ENCODE results near the gene COG5.

COG5 gene

GRCh38 chr7:107563775-107564552, at the start of gene COG5, which contains the start of gene DUS4L:
TSS of gene COG5 (minus strand) at chr7:107563920. CDS start at chr7:107563896, 24 bp downstream.
TSS of gene DUS4L (plus strand) at chr7:107563971. CDS start at chr7:107567071, 3,100 bp downstream.
- DNase-seq: peak; percentile 78

GRCh38 chr7:107613439-107613838, 49.7 kb upstream of the COG5 start:
- no peak for DNase-seq

- no peak for DNase-seq
Observed at GRCh38 chr7:107610323-107610722, 46.6 kb upstream of the COG5 start.

GRCh38 chr7:107609811-107610261, 46.1 kb upstream of the COG5 start:
- DNase-seq: no peak

- no peak for DNase-seq
Observed at GRCh38 chr7:107606303-107606702, 42.6 kb upstream of the COG5 start.

- no peak for DNase-seq
Observed at GRCh38 chr7:107605218-107605815, 41.6 kb upstream of the COG5 start.

GRCh38 chr7:107600816-107601215, 37.1 kb upstream of the COG5 start:
- no peak for DNase-seq

- DNase-seq: no peak
Observed at GRCh38 chr7:107599262-107599661, 35.5 kb upstream of the COG5 start.

GRCh38 chr7:107597953-107598352, 34.2 kb upstream of the COG5 start:
- no peak for DNase-seq

GRCh38 chr7:107597582-107597916, 33.8 kb upstream of the COG5 start:
- DNase-seq: no peak

GRCh38 chr7:107596881-107597581, 33.3 kb upstream of the COG5 start:
- no peak for DNase-seq

- no peak for DNase-seq
Observed at GRCh38 chr7:107594961-107595737, 31.4 kb upstream of the COG5 start.

- no peak for DNase-seq
Observed at GRCh38 chr7:107593025-107593410, 29.3 kb upstream of the COG5 start.

- no peak for DNase-seq
Observed at GRCh38 chr7:107592361-107593024, 28.8 kb upstream of the COG5 start.

GRCh38 chr7:107591421-107591820, 27.7 kb upstream of the COG5 start:
- DNase-seq: no peak

GRCh38 chr7:107588529-107589130, 24.9 kb upstream of the COG5 start:
- no peak for DNase-seq

GRCh38 chr7:107584716-107585115, 21.0 kb upstream of the COG5 start:
- DNase-seq: no peak

- DNase-seq: no peak
Observed at GRCh38 chr7:107582875-107583274, 19.2 kb upstream of the COG5 start.

GRCh38 chr7:107581387-107582013, 17.8 kb upstream of the COG5 start:
- DNase-seq: no peak

GRCh38 chr7:107580716-107581383, 17.1 kb upstream of the COG5 start:
- no peak for DNase-seq

Data from activated CD4-positive, alpha-beta T cell treated with anti-CD3 and anti-CD28 coated beads for 1 hour (primary cell).